Endodermal cell (in vitro differentiated cells): Measurements from ENCODE around the gene GRIN2A. TPM values are rescaled to one million over a fixed set of nuclear protein-coding genes. Genes with fewer than 3 reads are reported as not detected.

ENCODE experiments used
- DNase-seq: peaks from one replicate; pipeline ENCODE4 v3.0.0-alpha.2; 2017
- H3K27ac ChIP-seq: 2 replicates; pipeline ENCODE4 v1.5.1; 2013; ENCODE audit warnings: mild to moderate bottlenecking, low read depth, low read length, moderate library complexity
- H3K27me3 ChIP-seq: 2 replicates; pipeline ENCODE4 v1.6.1; 2013; ENCODE audit warnings: mild to moderate bottlenecking, low read length, moderate library complexity; ENCODE audit not compliant: insufficient read depth, control insufficient read depth, poor library complexity, severe bottlenecking
- H3K36me3 ChIP-seq: 2 replicates; pipeline ENCODE4 v1.7.0; 2013; ENCODE audit warnings: mild to moderate bottlenecking, low read length, moderate library complexity; ENCODE audit not compliant: control insufficient read depth, insufficient read depth
- H3K4me1 ChIP-seq: one replicate; pipeline ENCODE4 v1.7.0; 2013; ENCODE audit warnings: low read length; ENCODE audit not compliant: control insufficient read depth, insufficient read depth
- H3K4me3 ChIP-seq: 2 replicates; pipeline ENCODE4 v1.5.1; 2013; ENCODE audit warnings: mild to moderate bottlenecking, low read length, moderate library complexity
- H3K9ac ChIP-seq: 2 replicates; pipeline ENCODE4 v1.6.1; 2013; ENCODE audit warnings: mild to moderate bottlenecking, low read length, moderate library complexity; ENCODE audit not compliant: poor library complexity, severe bottlenecking; ENCODE audit errors: extremely low read depth
- H3K9me3 ChIP-seq: 2 replicates; pipeline ENCODE4 v1.6.1; 2013; ENCODE audit warnings: mild to moderate bottlenecking, low read length, moderate library complexity; ENCODE audit not compliant: control insufficient read depth
- H3K27ac Mint-ChIP-seq: 2 replicates; pipeline ENCODE4 v1.8.0; 2020; ENCODE audit warnings: mixed read lengths
- H3K27me3 Mint-ChIP-seq: 2 replicates; pipeline ENCODE4 v1.8.0; 2021; ENCODE audit warnings: mild to moderate bottlenecking, mixed read lengths; ENCODE audit not compliant: insufficient read depth
- H3K36me3 Mint-ChIP-seq: 2 replicates; pipeline ENCODE4 v1.8.0; 2020; ENCODE audit warnings: low read depth, mixed read lengths
- H3K4me1 Mint-ChIP-seq: 2 replicates; pipeline ENCODE4 v1.8.0; 2020; ENCODE audit warnings: mixed read lengths
- H3K4me3 Mint-ChIP-seq: 2 replicates; pipeline ENCODE4 v1.8.0; 2020; ENCODE audit warnings: mild to moderate bottlenecking, moderate library complexity, mixed read lengths
- H3K9me3 Mint-ChIP-seq: 2 replicates; pipeline ENCODE4 v1.8.0; 2020; ENCODE audit warnings: mild to moderate bottlenecking, mixed read lengths
- WGBS, 2 experiments: methylation state at CpG; one replicate each; pipeline versions ENCODE4 v1.1.5 to v1.1.7; 2013; ENCODE audit warnings: missing lambda C conversion rate in 2 of 2, mixed read lengths in 1 of 2; ENCODE audit not compliant: insufficient coverage in 1 of 2, insufficient read length in 1 of 2; 5-methylcytosine and 5-hydroxymethylcytosine counted together
- total RNA-seq, 2 donors: library from RNA; stranded (reverse); fragmentation: NEBNext Ultra II Directional in 1 of 2; extraction: Animal tissue kit (Norgen Biotek cat#: 25700) in 1 of 2; gene quantifications; 2 replicates in 1 of 2; 3 replicates in 1 of 2; pipeline ENCODE4 v1.2.1, GENCODE V29; 2021
- TF ChIP-seq, protein P1 (sequence below): fragments of 200-600 bp; sonication (generic); conservative IDR thresholded peaks from 2 replicates; pipeline ENCODE4 v1.5.0; 2021; ENCODE audit warnings: antibody characterized with exemption, mild to moderate bottlenecking

Gene GRIN2A
- total RNA-seq, 2 donors from 2014 or later: 1.2 TPM

DNA sequence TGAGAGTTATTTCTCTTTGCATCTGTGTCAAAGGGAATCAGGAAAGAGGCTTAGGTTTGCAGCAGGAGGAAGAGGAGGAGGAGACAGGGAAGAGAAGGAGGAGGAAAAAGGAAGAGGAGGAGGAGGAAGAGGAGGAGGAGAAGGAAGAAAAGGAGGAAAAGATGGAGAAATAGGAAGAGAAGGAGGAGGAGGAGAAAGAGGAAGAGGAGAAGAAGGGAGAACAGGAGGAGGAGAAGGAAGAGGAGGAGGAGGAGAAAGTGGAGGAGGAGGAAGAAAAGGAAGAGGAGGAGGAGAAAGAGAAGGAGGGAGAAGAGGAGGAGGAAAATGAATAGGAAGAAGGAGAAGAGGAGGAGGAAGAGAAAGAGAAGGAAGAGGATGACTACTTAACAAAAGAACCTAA is 459.1 kb downstream of the GRIN2A start:
- H3K4me1 Mint-ChIP-seq: peaks cover 5% of the 10 kb centered on the region
- no peak overlapping the region for H3K4me3 ChIP-seq
- no peak overlapping the region for H3K27ac Mint-ChIP-seq
- H3K36me3 ChIP-seq: no peaks in the 10 kb centered on the region
- no peaks in the 10 kb centered on the region for H3K27me3 ChIP-seq
- H3K27ac ChIP-seq: no peak overlapping the region
- H3K9me3 Mint-ChIP-seq: no peaks in the 10 kb centered on the region
- H3K36me3 Mint-ChIP-seq: no peaks in the 10 kb centered on the region
- no peaks in the 10 kb centered on the region for H3K4me1 ChIP-seq
- DNase-seq: no peak
- H3K9ac ChIP-seq: no peak overlapping the region
- H3K9me3 ChIP-seq: no peaks in the 10 kb centered on the region
- peaks cover 8% of the 10 kb centered on the region for H3K27me3 Mint-ChIP-seq
- TF ChIP-seq, protein P1, sequence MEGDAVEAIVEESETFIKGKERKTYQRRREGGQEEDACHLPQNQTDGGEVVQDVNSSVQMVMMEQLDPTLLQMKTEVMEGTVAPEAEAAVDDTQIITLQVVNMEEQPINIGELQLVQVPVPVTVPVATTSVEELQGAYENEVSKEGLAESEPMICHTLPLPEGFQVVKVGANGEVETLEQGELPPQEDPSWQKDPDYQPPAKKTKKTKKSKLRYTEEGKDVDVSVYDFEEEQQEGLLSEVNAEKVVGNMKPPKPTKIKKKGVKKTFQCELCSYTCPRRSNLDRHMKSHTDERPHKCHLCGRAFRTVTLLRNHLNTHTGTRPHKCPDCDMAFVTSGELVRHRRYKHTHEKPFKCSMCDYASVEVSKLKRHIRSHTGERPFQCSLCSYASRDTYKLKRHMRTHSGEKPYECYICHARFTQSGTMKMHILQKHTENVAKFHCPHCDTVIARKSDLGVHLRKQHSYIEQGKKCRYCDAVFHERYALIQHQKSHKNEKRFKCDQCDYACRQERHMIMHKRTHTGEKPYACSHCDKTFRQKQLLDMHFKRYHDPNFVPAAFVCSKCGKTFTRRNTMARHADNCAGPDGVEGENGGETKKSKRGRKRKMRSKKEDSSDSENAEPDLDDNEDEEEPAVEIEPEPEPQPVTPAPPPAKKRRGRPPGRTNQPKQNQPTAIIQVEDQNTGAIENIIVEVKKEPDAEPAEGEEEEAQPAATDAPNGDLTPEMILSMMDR: no peak
- no peak overlapping the region for H3K4me3 Mint-ChIP-seq

DNA sequence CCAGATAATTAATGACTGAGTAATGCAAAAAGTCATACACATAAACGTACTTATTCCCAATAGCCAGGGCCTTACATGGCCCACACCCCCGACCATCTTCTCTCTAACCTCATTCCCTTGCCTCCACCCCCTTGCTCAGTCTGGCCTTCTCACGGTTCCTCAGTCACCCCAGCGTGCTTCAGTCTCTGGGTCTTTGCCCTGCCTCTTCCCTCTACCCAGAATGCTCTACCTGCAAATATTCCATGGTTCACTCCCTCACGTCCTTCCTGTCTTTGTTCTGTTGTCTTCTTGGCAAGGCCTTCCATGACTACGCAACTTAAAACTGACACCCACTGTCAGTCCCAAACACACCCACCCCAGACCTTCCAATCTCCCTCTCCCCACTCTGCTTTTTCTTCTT is 468.3 kb downstream of the GRIN2A start:
- no peak for DNase-seq
- WGBS, 2 experiments: 91 to 98% methylated on average over 5 to 6 of the region's 6 CpGs
- TF ChIP-seq, protein P1: no peak
- Histone ChIP-seq H3K36me3 (no peaks in the 10 kb centered on the region), H3K4me3 (no peak overlapping the region), H3K9me3 (no peaks in the 10 kb centered on the region), H3K27me3 (no peaks in the 10 kb centered on the region), H3K9ac (no peak overlapping the region), H3K27ac (no peak overlapping the region), H3K4me1 (peaks cover 8% of the 10 kb centered on the region)
- Mint-ChIP-seq H3K36me3 (no peaks in the 10 kb centered on the region), H3K27me3 (peaks cover 6% of the 10 kb centered on the region), H3K9me3 (no peaks in the 10 kb centered on the region), H3K4me1 (peaks cover 17% of the 10 kb centered on the region), H3K27ac (peak overlapping the region; percentile 12), H3K4me3 (no peak overlapping the region)

DNA sequence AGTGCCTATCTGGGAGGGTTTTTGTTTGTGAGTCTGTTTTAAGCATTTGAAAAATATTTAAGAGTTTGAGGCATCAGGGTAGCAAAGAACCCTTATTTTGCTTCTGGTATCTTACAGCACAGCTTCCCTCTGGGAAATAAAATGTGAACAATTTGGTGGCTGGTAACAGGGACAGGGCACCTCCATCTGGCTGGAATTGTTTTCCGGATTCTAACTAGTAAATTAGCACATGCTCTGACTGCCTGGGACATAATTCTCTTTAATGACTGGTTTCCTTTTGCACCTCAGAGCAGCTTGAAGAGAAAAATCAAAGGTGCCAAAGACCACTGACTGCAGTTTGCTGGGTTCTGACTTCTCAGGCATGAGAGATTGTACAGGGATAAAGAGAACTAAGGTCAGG is 469.1 kb downstream of the GRIN2A start:
- H3K9me3 Mint-ChIP-seq: no peaks in the 10 kb centered on the region
- peaks cover 6% of the 10 kb centered on the region for H3K27me3 Mint-ChIP-seq
- Histone ChIP-seq H3K27ac (no peak overlapping the region), H3K9ac (no peak overlapping the region), H3K36me3 (no peaks in the 10 kb centered on the region), H3K4me1 (peaks cover 8% of the 10 kb centered on the region), H3K27me3 (no peaks in the 10 kb centered on the region), H3K4me3 (no peak overlapping the region), H3K9me3 (no peaks in the 10 kb centered on the region)
- no peak overlapping the region for H3K4me3 Mint-ChIP-seq
- WGBS, 2 experiments: 72 to 75% methylated on average over 1 of the region's 1 CpG
- peaks cover 17% of the 10 kb centered on the region for H3K4me1 Mint-ChIP-seq
- DNase-seq: no peak
- no peak overlapping the region for H3K27ac Mint-ChIP-seq
- H3K36me3 Mint-ChIP-seq: no peaks in the 10 kb centered on the region
- TF ChIP-seq, protein P1: no peak
